Kidney epithelial cell (primary cell): ENCODE measurements around the gene CMTM2. TPM values are rescaled to one million over a fixed set of nuclear protein-coding genes. Genes with fewer than 3 reads are reported as not detected.
"Not testable (repeated sequence)": the region's sequence is repeated elsewhere in the genome, so short reads cannot be mapped to it uniquely, and the experiment has no call there.

Experiments
- DNase-seq: peaks from one replicate; pipeline ENCODE4 v3.0.0-alpha.2; 2010; ENCODE audit warnings: low read depth
- H3K27me3 ChIP-seq: 2 replicates; pipeline ENCODE4 v1.6.0; 2011; ENCODE audit warnings: low read length; ENCODE audit not compliant: control insufficient read depth, insufficient read depth
- H3K36me3 ChIP-seq: 2 replicates; pipeline ENCODE4 v1.5.1; 2011; ENCODE audit warnings: low read length; ENCODE audit not compliant: control insufficient read depth, insufficient read depth
- H3K4me3 ChIP-seq: 2 replicates; pipeline ENCODE4 v1.5.1; 2011; ENCODE audit warnings: low read depth, mild to moderate bottlenecking, control low read depth, low read length
- CTCF ChIP-seq: IDR thresholded peaks from 2 replicates; pipeline ENCODE4 v1.5.1; 2011; ENCODE audit warnings: mild to moderate bottlenecking, moderate library complexity, low read length, control low read depth, inconsistent platforms; ENCODE audit not compliant: insufficient read depth, poor library complexity, severe bottlenecking
- total RNA-seq: library from RNA; depleted of rRNA; stranded (reverse); fragments of >200 nt; gene quantifications from 2 replicates; pipeline ENCODE4 v1.2.3, GENCODE V29; 2015

Gene CMTM2
- total RNA-seq, 1 donor from 2014 or later, result 0.54 TPM

- no peak overlapping the region for H3K4me3 ChIP-seq
- H3K36me3 ChIP-seq, result no peaks in the 10 kb centered on the region
- no peaks in the 10 kb centered on the region for H3K27me3 ChIP-seq
- TF ChIP-seq CTCF, result no peak
- DNase-seq, result no peak
Observed at GRCh38 chr16:66591018-66591417, 11.8 kb downstream of the CMTM2 start.

GRCh38 chr16:66592241-66592640 lies 13.0 kb downstream of the CMTM2 start:
- no peak for DNase-seq
- no peak for TF ChIP-seq CTCF

GRCh38 chr16:66592814-66593213 lies 13.6 kb downstream of the CMTM2 start:
- no peak overlapping the region for H3K4me3 ChIP-seq
- H3K27me3 ChIP-seq, result no peaks in the 10 kb centered on the region
- no peak for TF ChIP-seq CTCF
- H3K36me3 ChIP-seq, result no peaks in the 10 kb centered on the region
- DNase-seq, result no peak

More at GRCh38 chr16:66592241-66592640, 13.0 kb downstream of the CMTM2 start:
- Histone ChIP-seq H3K36me3 (no peaks in the 10 kb centered on the region), H3K27me3 (no peaks in the 10 kb centered on the region), H3K4me3 (no peak overlapping the region)

GRCh38 chr16:66594739-66595138 lies 15.5 kb downstream of the CMTM2 start:
- no peaks in the 10 kb centered on the region for H3K27me3 ChIP-seq
- no peak for TF ChIP-seq CTCF
- no peaks in the 10 kb centered on the region for H3K36me3 ChIP-seq
- no peak overlapping the region for H3K4me3 ChIP-seq
- no peak for DNase-seq

GRCh38 chr16:66596559-66596958 lies 17.3 kb downstream of the CMTM2 start:
- DNase-seq, H3K27me3 ChIP-seq, H3K4me3 ChIP-seq: not testable (repeated sequence)

GRCh38 chr16:66596986-66597848 lies 18.0 kb downstream of the CMTM2 start:
- no peak for DNase-seq
- no peak for TF ChIP-seq CTCF
- no peaks in the 10 kb centered on the region for H3K27me3 ChIP-seq

More at GRCh38 chr16:66596559-66596958, 17.3 kb downstream of the CMTM2 start:
- H3K36me3 ChIP-seq, result not testable (repeated sequence)

More at GRCh38 chr16:66596986-66597848, 18.0 kb downstream of the CMTM2 start:
- H3K4me3 ChIP-seq, result no peak overlapping the region
- no peaks in the 10 kb centered on the region for H3K36me3 ChIP-seq
